H4 (cell line): Measurements from ENCODE around the gene EPHA7. TPM values are rescaled to one million over a fixed set of nuclear protein-coding genes. Genes with fewer than 3 reads are reported as not detected.

Experiments used
- DNase-seq: peaks from one replicate; pipeline ENCODE4 v3.0.0-alpha.2; 2015; ENCODE audit warnings: low spot score
- total RNA-seq: library from RNA; depleted of rRNA; stranded (reverse); fragments of >200 nt; shearing (Covaris generic); gene quantifications from 2 replicates; pipeline ENCODE4 v1.2.3, GENCODE V29; 2014

EPHA7 gene
- total RNA-seq, 1 experiment from 2014 or later = 5.6 TPM

GRCh38 chr6:93393554-93394074, 25.7 kb downstream of the EPHA7 start:
- no peak for DNase-seq

GRCh38 chr6:93392797-93393196, 26.6 kb downstream of the EPHA7 start:
- no peak for DNase-seq

DNA sequence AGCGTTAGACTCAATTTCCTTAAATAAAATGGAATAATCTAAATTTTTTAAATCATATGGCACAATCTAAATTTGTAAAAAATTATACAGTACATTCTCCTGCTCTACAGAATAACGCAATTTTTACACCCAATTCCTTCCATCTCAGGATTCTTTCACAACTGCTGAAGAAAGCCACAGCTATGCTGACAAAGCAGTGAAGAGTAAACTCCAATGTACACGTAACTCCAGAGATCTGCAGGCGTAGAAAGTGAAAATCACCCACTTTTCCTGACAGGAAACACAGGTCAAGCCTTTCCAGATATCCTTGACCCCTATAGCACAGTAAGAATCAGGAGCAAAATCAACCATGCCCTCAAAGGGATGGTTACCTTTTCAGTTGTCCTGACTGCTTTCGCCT, 27.4 kb downstream of the EPHA7 start:
- no peak for DNase-seq

- no peak for DNase-seq
These were observed 30.2 kb downstream of the EPHA7 start for GRCh38 chr6:93389192-93389591.

GRCh38 chr6:93388070-93388469, 31.3 kb downstream of the EPHA7 start:
- DNase-seq = no peak

GRCh38 chr6:93376026-93376540, 43.3 kb downstream of the EPHA7 start:
- no peak for DNase-seq

GRCh38 chr6:93373445-93373844, 45.9 kb downstream of the EPHA7 start:
- DNase-seq = no peak

- no peak for DNase-seq
These were observed 47.6 kb downstream of the EPHA7 start for GRCh38 chr6:93371756-93372155.

GRCh38 chr6:93369586-93370134, 49.7 kb downstream of the EPHA7 start:
- no peak for DNase-seq

DNA sequence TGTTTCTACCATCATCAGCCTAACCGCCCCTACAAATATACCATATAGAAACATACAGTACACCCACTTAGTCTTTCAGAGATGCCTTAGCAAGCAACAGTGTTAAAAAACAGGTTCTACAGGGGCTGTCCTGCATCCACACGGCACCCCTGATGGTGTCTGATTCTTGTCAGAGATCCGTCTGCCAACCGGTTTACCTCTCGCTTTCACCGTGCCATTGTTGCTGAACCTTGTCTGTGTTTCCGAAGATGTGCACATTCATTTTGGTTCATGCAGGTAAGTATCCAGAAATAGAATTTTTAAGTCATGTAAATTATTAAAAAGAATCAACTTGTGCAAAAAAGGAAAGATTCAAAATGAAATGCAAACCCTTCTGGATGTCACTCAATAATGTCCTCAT, 52.9 kb downstream of the EPHA7 start:
- no peak for DNase-seq

DNA sequence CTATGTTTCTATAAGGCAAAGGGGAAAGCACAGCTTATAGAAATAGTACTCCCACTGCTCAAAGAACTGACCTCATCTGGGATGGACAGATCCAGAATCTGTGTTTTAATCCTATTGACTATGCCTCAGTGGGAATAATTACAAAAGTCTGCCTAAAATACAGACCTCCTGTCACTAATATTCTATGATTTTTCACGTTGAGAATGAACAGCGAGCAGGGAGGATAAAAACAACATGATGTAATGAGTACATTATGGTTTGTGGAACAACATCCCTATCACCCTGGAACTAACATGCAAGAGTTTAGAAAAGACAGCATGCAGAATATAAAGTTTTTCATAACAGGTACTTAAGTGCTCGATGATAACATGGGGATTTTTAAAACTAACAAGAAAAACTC, 53.9 kb downstream of the EPHA7 start:
- DNase-seq = no peak

DNA sequence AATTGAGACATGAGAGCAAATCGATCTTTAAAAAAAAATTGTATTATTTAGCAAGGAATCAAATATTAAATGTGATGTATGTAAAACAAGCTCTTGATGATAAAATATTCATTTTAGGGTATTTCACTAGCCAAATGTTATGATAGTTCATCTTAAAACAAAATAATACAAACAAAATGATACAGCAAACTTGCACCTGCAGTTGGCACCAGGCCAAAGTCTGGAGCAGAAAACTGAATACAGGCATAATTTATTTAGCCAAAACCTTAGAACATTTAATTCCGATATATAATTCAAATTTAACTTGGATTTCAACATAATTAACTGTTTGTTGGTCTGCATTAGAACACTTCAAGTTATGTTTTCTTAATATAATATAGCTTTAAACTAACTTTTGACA, 60.9 kb downstream of the EPHA7 start:
- no peak for DNase-seq

GRCh38 chr6:93352604-93353003, 66.8 kb downstream of the EPHA7 start:
- no peak for DNase-seq

DNA sequence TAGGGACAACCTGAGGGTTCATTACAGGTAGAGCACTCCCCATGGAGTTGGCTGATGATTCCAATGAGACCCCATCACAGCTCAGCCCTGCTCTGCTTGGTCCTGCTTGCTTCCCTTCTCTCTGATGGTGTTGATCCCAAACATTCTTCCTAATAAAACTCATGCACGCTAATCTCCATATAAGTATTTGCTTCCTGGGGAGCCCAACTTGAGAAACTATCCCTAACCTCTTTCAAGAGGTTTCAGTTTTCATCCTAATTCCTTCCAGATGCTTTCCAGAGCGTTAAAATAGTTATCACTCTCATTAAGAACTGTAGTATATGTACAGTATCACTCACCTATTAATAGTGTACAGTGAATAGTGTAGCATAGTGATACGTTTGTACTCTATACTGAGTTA, 68.1 kb downstream of the EPHA7 start:
- no peak for DNase-seq

- no peak for DNase-seq
These were observed 68.6 kb downstream of the EPHA7 start for GRCh38 chr6:93350774-93351173.

GRCh38 chr6:93344333-93344835, 75.0 kb downstream of the EPHA7 start:
- DNase-seq = no peak

- DNase-seq = no peak
These were observed 75.9 kb downstream of the EPHA7 start for GRCh38 chr6:93343476-93343875.

GRCh38 chr6:93341900-93342613, 77.3 kb downstream of the EPHA7 start:
- no peak for DNase-seq

- no peak for DNase-seq
These were observed 81.5 kb downstream of the EPHA7 start for GRCh38 chr6:93337772-93338394.

DNA sequence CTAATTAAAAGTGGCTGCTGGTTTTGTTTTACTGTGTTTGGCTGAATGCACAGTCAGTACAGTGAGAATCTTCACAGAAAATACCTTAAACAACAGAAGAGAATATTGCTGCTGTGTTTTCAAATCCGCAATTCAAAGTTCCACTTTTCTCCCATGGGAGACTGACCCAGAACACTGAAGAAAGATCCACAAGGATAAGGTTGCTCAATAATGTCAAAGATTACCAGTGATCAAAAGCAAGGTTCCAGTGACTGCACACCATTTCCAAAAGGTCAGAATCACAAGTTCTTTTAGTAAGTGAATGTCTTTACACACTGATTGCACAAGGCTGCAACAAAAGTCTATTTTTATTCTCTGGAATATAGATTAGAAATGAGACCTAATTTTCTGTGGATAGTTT, 82.3 kb downstream of the EPHA7 start:
- DNase-seq = no peak

DNA sequence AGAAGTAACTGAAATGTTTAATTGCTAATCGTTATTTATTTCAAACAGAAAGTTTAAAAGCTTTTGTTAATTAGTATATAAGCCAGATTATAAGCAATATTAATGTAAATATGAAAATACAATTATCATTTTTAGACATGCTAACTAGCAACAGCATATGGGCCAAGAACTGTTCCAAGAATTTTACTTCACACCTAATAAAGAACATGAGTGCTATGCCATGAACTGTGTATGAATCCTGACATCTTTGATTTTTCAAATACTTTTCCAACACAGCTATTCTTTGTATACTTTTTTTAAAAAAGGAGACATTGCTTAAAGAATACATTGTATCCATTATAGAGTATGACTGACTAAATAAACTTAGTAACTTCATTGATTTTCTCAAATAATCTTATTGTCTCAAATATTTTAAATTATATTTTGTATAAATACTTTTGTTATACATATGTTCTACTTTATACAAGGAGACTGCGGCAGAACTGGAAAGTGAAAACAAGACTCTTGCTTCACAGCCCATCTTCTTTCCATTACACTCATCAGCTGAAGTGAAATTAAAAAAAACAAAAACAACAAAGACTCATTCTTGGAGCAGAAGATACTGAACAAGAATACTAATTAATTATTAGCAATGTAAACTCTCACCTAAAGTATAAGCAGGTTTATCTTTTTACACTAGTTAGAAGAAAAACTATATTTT, 89.9 kb downstream of the EPHA7 start:
- DNase-seq = no peak

DNA sequence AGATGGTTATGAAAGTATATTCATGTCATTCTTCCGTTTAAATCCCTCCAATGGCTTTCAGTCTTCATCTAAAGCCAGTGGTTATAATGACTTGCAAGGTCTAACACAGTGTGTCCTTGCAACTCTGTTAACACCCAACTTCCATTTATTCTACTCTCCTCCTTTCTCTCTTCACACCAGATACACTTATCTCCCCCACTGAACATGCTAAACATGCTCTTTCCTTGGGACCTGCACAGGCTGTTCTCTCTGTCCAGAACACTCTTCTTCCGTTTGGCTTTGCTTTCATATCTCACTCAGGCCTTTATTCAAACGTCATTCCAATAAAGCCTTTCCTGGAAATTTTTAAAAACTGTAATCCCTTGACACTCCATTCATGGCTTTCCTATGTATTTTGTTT, 91.5 kb downstream of the EPHA7 start:
- DNase-seq = no peak
